Ovary (tissue), 3 donors: ENCODE measurements around the gene ECSIT.

ENCODE experiments used
- CTCF ChIP-seq, 3 donors: fragments of 450-650 bp in 2 of 3; fragments of 200-600 bp in 1 of 3; IDR thresholded peaks; one replicate each; pipeline versions ENCODE4 v1.5.1 to v1.8.0; 2016 to 2022; ENCODE audit warnings: antibody characterized with exemption in 3 of 3, mild to moderate bottlenecking in 1 of 3
- POLR2A ChIP-seq: fragments of 450-650 bp; IDR thresholded peaks from one replicate; pipeline ENCODE4 v1.6.1; 2017; ENCODE audit warnings: antibody characterized with exemption, mild to moderate bottlenecking, moderate library complexity
- donor health status: DM: no; HTN: no; CAD: no.

- TF ChIP-seq POLR2A (no peak), CTCF (IDR thresholded peaks at IDR 0.05) (no peak)
These were observed 29.0 kb downstream of the ECSIT start for GRCh38 chr19:11499890-11500420.
